HG02885 (cell line): Measurements from ENCODE around the gene ST3GAL4.
"Not testable (repeated sequence)": the region's sequence is repeated elsewhere in the genome, so short reads cannot be mapped to it uniquely, and the experiment has no call there.

ENCODE experiments used
- ATAC-seq: cut with Tn5 transposase; IDR thresholded peaks from one replicate; pipeline ENCODE4 v1.9.1; 2021; ENCODE audit warnings: mild to moderate bottlenecking; ENCODE audit not compliant: unreplicated experiment, poor library complexity

Gene ST3GAL4

GRCh38 chr11:126345283-126345682 lies 10.2 kb upstream of the ST3GAL4 start:
- ATAC-seq: no peak

- ATAC-seq: no peak
Measured at GRCh38 chr11:126345759-126346585, 9.5 kb upstream of the ST3GAL4 start.

GRCh38 chr11:126346586-126346940 lies 8.9 kb upstream of the ST3GAL4 start:
- no peak for ATAC-seq

GRCh38 chr11:126346946-126347345 lies 8.5 kb upstream of the ST3GAL4 start:
- ATAC-seq: not testable (repeated sequence)

GRCh38 chr11:126347751-126348668 lies 7.5 kb upstream of the ST3GAL4 start:
- no peak for ATAC-seq

- no peak for ATAC-seq
Measured at GRCh38 chr11:126348806-126349582, 6.5 kb upstream of the ST3GAL4 start.

- ATAC-seq: no peak
Measured at GRCh38 chr11:126350836-126351235, 4.7 kb upstream of the ST3GAL4 start.

GRCh38 chr11:126352163-126352562 lies 3.3 kb upstream of the ST3GAL4 start:
- no peak for ATAC-seq

- no peak for ATAC-seq
Measured at GRCh38 chr11:126352934-126353801, 2.3 kb upstream of the ST3GAL4 start.

- peak; percentile 31 for ATAC-seq
Measured at GRCh38 chr11:126354631-126355323, 709 bp upstream of the ST3GAL4 start.

- ATAC-seq: peak; percentile 3
Measured at GRCh38 chr11:126355926-126356897, 726 bp downstream of the ST3GAL4 start.

- ATAC-seq: no peak
Measured at GRCh38 chr11:126357055-126357962, 1.8 kb downstream of the ST3GAL4 start.

GRCh38 chr11:126357969-126358762 lies 2.7 kb downstream of the ST3GAL4 start:
- ATAC-seq: no peak

GRCh38 chr11:126358763-126359160 lies 3.3 kb downstream of the ST3GAL4 start:
- no peak for ATAC-seq

GRCh38 chr11:126359431-126360048 lies 4.1 kb downstream of the ST3GAL4 start:
- ATAC-seq: no peak

GRCh38 chr11:126360049-126360446 lies 4.6 kb downstream of the ST3GAL4 start:
- no peak for ATAC-seq
